ENCODE results near the gene CLP1. TPM values are rescaled to one million over a fixed set of nuclear protein-coding genes. Genes with fewer than 3 reads are reported as not detected.
"Not testable (repeated sequence)": the region's sequence is repeated elsewhere in the genome, so short reads cannot be mapped to it uniquely, and the experiment has no call there.

The CLP1 gene
- total RNA-seq, 1 experiment from 2014 or later = 22.1 TPM

DNA sequence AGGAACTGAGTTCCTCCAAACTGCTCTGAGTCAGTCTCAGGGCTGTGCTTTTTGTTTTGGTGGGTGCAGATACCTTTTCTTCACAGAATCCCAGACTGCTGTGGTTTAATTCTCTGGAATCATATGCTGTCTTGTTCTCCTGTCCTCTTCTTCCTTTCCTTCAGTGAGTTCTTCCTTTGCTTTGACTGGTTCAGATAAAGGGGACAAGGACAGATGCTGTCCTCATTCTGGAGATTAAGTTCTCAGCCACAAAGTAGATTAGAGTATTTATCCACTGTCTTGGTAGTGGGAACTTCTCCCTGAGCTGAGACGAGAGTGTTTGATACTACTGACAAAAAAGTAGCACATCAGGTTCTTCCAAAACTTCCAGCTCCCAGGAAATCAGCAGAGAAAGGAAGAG is 23.6 kb downstream of the CLP1 start:
- Mint-ChIP-seq H3K4me3 (ENCODE audit: unreplicated experiment) (no peak overlapping the region), H3K27me3 (ENCODE audit: insufficient read depth, unreplicated experiment) (no peaks in the 10 kb centered on the region), H3K36me3 (ENCODE audit: insufficient read depth, unreplicated experiment) (peaks cover 71% of the 10 kb centered on the region), H3K27ac (ENCODE audit: unreplicated experiment) (no peak overlapping the region), H3K4me1 (ENCODE audit: low read depth, unreplicated experiment) (no peaks in the 10 kb centered on the region), H3K9me3 (ENCODE audit: unreplicated experiment) (no peaks in the 10 kb centered on the region)
- intact Hi-C loops (cut with micrococcal nuclease; ENCODE audit: unreplicated experiment) = no loop called here
- no TSS peak for BruUV-seq (replicated peaks)
- Histone ChIP-seq H3K9me3 (no peaks in the 10 kb centered on the region), H3K36me3 (ENCODE audit: control insufficient read depth, insufficient read depth, low read length) (peaks cover 2% of the 10 kb centered on the region), H3K27me3 (replicated peaks; ENCODE audit: control insufficient read depth, insufficient read depth, low read length) (no peaks in the 10 kb centered on the region), H3K4me1 (peaks cover 6% of the 10 kb centered on the region; the same call in 1 of the 2 replicates), H3K4me3 (ENCODE audit: low read depth, low read length) (no peak overlapping the region)
- DNase-seq = no peak
- CTCF ChIA-PET = no interaction called here
- TF ChIP-seq, protein P1, sequence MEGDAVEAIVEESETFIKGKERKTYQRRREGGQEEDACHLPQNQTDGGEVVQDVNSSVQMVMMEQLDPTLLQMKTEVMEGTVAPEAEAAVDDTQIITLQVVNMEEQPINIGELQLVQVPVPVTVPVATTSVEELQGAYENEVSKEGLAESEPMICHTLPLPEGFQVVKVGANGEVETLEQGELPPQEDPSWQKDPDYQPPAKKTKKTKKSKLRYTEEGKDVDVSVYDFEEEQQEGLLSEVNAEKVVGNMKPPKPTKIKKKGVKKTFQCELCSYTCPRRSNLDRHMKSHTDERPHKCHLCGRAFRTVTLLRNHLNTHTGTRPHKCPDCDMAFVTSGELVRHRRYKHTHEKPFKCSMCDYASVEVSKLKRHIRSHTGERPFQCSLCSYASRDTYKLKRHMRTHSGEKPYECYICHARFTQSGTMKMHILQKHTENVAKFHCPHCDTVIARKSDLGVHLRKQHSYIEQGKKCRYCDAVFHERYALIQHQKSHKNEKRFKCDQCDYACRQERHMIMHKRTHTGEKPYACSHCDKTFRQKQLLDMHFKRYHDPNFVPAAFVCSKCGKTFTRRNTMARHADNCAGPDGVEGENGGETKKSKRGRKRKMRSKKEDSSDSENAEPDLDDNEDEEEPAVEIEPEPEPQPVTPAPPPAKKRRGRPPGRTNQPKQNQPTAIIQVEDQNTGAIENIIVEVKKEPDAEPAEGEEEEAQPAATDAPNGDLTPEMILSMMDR (IDR thresholded peaks at IDR 0.05; ENCODE audit: insufficient read depth in 1 of 2, low read depth in 1 of 2, low read length in 1 of 2, severe bottlenecking in 1 of 2, unreplicated experiment in 1 of 2) = no peak
- POLR2A ChIA-PET = no interaction called here

DNA sequence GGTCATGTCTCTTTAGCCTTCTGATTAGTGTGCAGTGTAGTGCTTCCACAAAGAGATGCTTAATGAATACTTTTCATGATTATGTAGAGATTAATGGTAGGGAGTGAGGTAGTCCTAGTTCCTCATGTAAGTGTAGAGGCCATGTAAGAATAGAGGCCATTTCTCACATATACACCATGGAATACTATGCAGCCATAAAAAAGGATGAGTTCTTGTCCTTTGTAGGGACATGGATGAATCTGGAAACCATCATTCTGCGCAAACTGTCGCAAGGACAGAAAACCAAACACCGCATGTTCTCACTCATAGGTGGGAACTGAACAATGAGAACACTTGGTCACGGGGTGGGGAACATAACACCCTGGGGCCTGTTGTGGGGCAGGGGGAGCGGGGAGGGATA is 32.9 kb downstream of the CLP1 start:
- H3K27ac Mint-ChIP-seq (ENCODE audit: unreplicated experiment); H3K36me3 ChIP-seq (ENCODE audit: control insufficient read depth, insufficient read depth, low read length); H3K4me1 Mint-ChIP-seq (ENCODE audit: low read depth, unreplicated experiment); H3K4me3 ChIP-seq (ENCODE audit: low read depth, low read length); H3K4me3 Mint-ChIP-seq (ENCODE audit: unreplicated experiment); BruUV-seq (replicated peaks); H3K9me3 Mint-ChIP-seq (ENCODE audit: unreplicated experiment); intact Hi-C loops (cut with micrococcal nuclease; ENCODE audit: unreplicated experiment); H3K9me3 ChIP-seq; CTCF ChIA-PET; H3K27me3 ChIP-seq (replicated peaks; ENCODE audit: control insufficient read depth, insufficient read depth, low read length); DNase-seq; POLR2A ChIA-PET; H3K4me1 ChIP-seq; H3K27me3 Mint-ChIP-seq (ENCODE audit: insufficient read depth, unreplicated experiment): not testable (repeated sequence)
- peaks cover 77% of the 10 kb centered on the region for H3K36me3 Mint-ChIP-seq (ENCODE audit: insufficient read depth, unreplicated experiment)

DNA sequence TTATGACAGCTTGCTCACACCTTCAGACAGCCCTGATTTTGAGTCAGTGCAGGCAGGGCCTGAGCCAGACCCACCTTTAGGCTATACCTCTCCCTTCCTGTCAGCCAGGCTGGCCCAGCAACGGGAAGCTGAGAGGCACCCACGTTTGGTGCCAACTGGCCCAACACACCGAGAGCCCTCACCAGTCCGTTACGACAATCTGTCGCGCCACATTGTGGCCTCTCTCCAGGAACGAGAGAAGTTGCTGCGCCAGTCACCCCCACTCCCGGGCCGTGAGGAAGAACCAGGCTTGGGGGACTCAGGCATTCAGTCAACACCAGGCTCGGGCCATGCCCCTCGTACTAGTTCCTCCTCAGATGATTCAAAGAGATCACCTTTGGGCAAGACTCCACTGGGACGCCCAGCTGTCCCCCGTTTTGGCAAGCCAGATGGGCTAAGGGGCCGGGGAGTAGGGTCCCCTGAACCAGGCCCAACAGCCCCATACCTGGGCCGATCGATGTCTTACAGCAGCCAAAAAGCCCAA is 41.3 kb downstream of the CLP1 start:
- no peak overlapping the region for H3K27ac Mint-ChIP-seq (ENCODE audit: unreplicated experiment)
- CTCF ChIA-PET = no interaction called here
- H3K36me3 ChIP-seq (ENCODE audit: control insufficient read depth, insufficient read depth, low read length) = peaks cover 3% of the 10 kb centered on the region

More for the DNA sequence above, 41.3 kb downstream of the CLP1 start:
- Mint-ChIP-seq H3K9me3 (ENCODE audit: unreplicated experiment) (no peaks in the 10 kb centered on the region), H3K4me1 (ENCODE audit: low read depth, unreplicated experiment) (no peaks in the 10 kb centered on the region), H3K4me3 (ENCODE audit: unreplicated experiment) (no peak overlapping the region), H3K27me3 (ENCODE audit: insufficient read depth, unreplicated experiment) (no peaks in the 10 kb centered on the region), H3K36me3 (ENCODE audit: insufficient read depth, unreplicated experiment) (peaks cover 95% of the 10 kb centered on the region)
- BruUV-seq (replicated peaks) = no TSS peak
- TF ChIP-seq, protein P1 (IDR thresholded peaks at IDR 0.05; ENCODE audit: insufficient read depth in 1 of 2, low read depth in 1 of 2, low read length in 1 of 2, severe bottlenecking in 1 of 2, unreplicated experiment in 1 of 2) = no peak
- DNase-seq = no peak
- H3K27me3 ChIP-seq (replicated peaks; ENCODE audit: control insufficient read depth, insufficient read depth, low read length) = no peaks in the 10 kb centered on the region
- no peaks in the 10 kb centered on the region for H3K9me3 ChIP-seq
- intact Hi-C loops (cut with micrococcal nuclease; ENCODE audit: unreplicated experiment) = no loop called here
- POLR2A ChIA-PET = no interaction called here
- H3K4me1 ChIP-seq = no peaks in the 10 kb centered on the region
- no peak overlapping the region for H3K4me3 ChIP-seq (ENCODE audit: low read depth, low read length)

All from Caco-2 (cell line).